Measurements from ENCODE around the gene SNTG2.

SNTG2 gene

DNA sequence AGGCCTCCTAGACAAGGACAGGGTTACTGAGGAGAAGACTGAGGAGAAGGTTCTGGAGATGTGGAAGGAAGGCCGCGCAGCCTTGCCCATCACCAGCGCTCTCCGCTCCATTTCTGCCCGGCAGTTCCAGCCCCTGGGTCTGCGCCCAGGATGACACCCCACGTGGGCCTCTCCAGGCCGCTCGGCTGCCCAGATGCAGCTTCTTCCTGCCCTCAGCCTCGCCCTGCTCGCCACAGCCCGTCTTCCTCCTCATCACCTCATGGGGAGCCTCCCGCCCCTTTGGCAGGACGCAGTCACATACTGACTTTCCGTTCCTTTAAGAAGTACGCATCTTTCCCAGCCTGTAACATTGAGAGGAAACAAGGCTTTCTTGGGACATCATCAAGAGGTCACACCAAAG, 37.1 kb downstream of the SNTG2 start:
- DNase-seq: no peak

DNA sequence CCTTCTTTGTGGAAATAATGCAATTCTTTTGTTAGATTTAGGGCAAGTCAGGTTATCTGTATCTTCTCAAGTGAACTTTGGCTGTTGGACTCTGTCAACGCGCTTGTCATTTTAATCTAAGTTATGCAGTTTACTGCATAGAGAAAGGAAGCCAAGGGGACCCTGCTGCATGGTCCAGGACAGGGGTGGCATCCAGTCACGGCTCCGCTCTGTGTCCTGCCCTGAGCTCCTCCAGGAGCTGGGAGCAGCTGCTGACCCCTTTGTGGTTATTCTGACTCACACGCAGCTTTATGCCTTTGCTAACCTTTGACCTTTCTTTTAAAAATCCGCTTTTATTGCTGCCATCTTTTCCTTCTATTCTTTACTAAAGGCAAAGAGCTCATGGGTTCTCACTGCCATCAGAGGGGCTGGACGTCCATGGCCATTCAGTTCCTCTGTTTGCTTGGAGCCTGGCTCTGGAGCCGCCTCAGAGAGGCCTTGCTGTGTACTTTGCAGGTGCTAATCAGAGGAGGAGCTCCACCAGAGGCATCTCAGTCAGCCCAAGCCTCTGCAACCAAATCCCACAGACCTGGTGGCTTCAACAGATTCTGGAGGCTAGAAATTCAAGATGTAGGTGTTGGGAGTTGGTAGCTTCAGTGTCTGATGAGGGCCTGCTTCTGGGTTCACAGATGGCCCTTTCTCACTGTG, 39.3 kb downstream of the SNTG2 start:
- DNase-seq: no peak

DNA sequence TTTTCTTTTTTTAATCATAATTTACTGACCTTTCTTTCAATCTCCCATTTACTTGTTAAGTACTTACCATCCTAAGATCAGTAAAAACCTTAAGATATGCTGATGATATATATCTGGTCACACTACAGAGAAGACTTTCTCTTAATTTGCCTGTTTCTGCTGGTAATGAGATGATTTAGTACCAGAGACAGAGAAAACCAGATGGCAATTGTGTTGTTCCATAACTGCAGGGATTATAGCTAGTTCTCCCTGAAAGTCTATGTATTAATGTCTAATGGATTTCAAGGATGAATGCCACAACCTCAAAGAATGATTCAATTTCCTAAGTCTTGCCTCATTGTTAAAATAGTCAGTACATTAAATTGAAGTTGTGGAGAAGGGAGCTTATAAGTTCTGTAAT, 40.3 kb downstream of the SNTG2 start:
- DNase-seq: no peak

DNA sequence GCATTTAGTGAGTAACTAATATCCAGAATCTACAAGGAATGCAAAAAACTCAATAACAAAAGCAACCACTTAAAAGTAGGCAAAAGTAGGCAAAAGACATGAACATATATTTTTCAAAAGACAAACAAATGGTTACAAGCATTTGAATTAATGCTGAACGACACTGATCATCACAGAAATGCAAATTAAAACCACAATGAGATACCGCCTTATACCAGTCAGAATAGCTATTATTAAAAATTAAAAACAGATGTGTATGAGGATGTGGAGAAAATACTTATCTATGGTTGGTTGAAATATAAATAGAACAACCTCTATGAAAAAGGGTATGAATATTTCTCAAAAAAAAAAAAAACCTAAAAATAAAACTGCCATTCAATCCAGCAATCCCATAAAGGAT, 51.7 kb downstream of the SNTG2 start:
- DNase-seq: no peak

DNA sequence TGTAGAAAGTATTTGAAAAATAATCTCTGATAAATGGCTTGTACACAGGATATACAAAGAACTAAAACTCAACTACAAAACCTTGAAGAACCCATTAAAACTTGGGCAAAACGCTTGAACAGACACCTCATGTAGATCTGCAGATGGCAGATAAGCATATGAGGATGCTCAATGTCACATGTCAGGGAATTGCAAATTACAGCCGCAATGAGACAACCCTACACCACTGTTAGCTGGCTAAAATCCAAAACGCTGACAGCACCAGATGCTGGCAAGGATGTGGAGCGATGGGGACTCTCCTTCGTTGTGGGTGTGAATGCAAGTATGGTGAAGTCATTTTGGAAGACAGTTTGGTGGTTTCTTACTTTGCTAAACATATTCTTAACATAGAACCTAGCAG, 53.7 kb downstream of the SNTG2 start:
- DNase-seq: no peak

DNA sequence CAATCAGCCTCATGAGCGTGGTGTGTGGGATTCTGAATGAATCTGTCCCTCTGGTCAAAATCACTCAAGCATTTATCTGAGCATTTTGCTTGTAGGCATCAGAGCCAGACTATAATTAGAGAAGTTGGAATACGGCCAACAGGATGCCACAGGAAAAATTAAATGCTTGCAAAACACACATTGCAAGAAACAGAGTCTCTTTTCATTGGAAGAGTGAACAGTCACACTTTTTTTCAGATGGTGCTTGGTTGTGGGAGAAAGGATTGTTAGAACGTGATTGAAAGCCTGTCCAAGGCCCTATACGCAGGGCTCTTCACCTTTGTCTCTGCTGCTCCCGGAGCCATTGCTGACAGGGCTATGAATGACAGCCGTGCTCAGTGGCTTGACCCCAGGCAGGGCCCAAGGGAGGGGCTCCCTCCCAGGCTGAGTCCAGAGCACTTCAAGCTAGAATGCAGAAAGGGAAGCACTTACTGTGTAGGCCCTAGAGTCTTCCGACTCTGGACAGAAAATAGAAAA, 59.8 kb downstream of the SNTG2 start:
- DNase-seq: no peak

DNA sequence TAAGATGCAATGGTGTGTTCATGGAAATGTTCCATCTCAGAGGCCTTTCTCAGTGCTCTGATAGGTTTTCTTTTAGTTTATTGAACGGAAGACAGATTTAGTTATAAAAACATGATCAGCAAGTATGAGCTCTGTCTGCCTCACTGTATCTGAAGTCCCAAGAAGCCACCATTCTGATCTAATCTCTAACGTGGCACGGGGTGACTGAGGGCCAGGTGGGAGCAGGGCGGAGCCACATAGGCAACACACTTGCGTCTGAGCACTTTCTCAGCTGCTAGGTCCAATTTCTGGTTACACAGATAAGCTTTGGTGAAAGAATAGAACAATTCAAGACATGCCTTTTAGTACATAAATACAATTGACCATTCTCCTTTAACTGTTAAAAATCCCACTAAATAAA, 60.4 kb downstream of the SNTG2 start:
- no peak for DNase-seq

DNA sequence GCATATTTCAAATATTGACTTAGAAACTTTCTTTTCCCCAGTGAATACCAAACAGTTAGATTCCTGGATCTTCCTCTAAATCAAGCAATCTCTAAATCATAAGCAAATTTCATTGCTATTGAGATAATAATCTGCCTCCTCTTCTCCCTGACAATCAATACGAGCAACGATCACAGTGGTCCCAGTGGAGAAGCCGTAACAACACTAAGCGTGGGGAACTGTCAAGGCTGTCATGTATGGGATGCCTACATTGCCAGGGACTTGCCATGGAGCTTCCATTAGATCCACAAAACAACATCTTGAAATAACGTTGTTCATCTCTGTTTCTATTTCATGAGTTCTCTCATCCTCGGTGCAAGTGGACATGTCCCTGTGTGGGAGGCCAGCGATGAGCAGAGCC, 61.3 kb downstream of the SNTG2 start:
- DNase-seq: no peak

DNA sequence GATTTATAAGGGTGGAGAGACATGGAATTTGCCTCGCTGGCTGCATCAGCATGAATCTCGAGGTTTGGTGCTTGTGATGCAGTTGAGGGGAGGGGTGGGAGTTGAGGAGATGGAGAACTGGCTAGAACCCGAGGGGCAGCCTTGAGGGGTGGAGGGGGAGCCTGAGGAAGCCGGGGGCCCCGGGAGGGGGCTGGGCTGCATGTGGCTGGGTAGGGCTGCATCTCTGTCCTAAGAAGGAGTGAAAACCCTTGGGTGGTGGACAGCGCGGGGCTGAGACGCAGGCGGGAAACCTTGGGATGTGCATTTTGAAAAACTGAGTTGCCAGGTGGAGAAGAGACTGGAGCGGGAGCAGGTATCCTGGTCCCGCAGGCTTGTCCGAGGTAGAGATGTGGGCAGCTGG, 64.2 kb downstream of the SNTG2 start:
- DNase-seq: no peak

DNA sequence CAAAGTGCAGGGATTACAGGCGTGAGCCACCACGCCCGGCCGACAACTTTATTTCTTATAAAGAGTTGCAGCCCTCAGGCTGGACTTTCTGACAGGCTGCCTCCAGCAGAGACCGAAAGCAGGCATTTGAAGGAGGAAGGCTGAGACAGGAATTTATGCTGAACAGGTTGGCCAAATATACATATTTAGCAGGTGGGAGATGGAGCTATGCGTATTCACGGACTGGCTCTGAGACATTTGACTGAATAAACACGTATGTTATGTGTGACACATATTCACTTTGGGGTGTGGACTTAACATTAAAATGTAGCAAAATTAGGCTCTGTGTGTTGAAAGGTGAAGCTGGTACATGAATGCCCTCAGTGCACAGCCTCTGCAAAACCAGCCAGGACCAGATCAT, 65.9 kb downstream of the SNTG2 start:
- no peak for DNase-seq

DNA sequence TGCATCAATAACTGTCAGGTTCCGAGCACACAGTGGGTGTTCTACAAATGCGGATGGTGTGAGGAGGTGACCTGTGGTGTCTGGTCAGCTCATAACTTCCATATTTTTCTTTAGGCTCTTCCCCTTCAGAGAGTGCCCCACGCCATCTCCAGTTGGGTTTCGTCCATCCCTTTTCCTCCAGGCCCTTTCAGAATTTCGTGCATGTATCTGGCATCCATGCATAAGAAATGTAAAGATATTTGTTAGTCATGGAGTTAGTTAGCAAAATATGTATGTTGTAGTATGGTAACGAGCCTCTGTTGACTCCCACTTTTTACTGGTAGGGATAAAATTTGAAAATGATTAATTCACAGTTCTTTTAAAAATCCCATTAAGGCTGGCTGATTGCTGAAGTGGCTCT, 67.2 kb downstream of the SNTG2 start:
- no peak for DNase-seq

DNA sequence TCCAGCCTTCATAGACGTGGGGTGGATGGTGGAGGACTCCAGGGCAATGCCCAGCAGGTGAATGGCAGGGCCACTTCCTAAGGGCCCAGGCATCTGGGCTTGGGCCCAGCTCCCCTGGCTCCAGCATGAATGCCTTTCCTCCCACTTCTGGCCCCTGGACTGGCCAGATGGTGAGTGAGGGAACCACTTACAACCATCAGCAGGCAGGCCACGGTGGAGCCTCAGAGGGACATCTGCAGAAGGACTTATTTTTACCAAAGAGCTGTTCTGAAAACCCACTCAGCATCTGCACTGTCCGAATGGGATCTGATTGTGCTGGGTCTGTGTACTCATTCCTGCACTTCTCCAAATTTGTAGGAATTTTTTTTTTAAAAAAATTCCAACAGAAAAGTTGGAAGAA, 69.6 kb downstream of the SNTG2 start:
- no peak for DNase-seq

DNA sequence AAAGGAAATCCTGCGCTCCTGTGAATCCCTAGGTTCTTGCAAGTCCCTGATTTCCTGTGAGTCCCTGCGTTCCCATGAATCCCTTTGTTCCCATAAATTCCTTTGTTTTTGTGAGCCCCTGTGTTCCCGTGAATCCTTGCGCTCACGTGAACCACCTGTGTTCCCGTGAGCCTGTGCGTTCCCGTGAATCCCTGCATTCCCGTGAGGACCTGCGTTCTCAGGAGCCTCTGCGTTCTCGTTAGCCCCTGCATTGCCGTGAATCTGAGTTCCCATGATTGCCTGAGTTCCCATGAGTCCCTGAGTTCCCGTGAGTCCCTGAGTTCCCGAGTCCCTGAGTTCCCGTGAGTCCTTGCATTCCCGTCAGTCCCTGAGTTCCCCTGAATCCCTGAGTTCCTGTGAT, 71.5 kb downstream of the SNTG2 start:
- DNase-seq: no peak

DNA sequence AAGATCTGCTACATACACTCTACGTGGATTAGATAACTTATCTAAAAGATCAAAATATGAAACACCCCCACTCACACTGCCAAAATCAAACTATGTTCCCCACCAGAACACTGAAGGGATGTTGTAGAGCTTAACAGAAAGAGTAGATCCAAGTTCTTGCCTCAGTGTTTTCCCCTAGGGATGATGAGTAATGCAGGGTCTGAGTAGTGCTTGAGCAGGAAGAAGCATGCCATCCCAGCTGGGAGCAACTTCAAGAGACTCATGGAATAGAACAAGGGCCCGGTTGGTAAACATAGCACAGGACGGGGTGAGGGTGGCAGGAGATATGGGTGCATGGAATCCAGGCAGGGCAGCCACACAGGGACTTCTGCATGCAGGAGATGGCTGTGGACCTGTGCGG, 74.3 kb downstream of the SNTG2 start:
- DNase-seq: no peak

DNA sequence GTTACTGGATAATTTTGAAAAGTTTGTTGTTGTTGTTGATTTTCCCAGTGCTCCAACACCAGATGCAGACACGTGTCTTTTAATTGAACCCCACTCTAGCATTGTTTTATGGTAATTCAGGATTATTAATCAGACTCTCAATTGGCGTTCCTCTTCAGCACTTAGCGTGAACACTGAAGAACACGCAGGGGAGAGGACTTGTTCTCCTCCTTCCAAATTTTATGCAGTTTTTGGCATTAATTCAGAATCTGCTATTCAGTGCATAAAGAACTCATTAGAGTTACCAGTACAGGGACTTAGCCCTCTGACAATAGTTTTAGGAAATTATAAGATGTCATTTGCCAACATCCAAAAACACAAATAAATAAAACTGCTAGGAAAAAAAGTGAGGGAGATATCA, 75.5 kb downstream of the SNTG2 start:
- no peak for DNase-seq

DNA sequence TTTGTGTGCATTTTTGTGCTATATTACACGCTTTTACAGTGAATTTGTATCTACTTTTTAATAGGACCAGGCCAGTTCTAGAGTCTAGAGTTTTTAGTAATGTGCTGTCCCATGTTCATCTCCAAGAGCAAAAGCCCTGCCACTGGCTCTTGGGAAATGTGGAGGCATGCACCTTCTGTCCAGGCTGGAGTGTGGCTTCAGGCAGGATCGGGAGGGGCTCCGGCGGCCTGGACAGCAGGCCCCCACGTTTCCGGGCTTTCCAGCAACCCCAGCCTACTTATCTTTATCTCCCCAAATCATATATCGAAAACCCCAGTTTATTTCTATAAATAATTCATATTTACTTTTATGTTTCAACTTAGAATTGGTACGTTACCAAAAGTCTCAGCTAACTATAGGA, 78.2 kb downstream of the SNTG2 start:
- DNase-seq: no peak

DNA sequence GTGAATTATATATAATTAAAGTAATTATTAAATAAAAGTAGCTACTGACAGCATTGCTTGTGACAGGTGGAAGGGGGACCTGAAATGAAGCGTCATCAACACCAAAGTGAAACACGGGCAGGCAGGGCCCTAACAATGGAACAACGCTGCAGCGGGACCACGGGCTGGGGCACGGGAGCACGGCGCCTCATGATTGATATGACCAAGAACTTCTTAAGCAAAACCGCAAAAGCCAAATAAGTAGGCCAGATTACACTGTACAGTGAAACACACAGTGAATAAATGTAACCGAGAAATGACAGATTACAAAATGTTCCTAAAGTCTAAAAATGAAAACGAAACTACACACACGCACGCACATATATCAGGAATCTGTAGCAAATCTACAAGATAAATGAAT, 81.4 kb downstream of the SNTG2 start:
- DNase-seq: no peak

DNA sequence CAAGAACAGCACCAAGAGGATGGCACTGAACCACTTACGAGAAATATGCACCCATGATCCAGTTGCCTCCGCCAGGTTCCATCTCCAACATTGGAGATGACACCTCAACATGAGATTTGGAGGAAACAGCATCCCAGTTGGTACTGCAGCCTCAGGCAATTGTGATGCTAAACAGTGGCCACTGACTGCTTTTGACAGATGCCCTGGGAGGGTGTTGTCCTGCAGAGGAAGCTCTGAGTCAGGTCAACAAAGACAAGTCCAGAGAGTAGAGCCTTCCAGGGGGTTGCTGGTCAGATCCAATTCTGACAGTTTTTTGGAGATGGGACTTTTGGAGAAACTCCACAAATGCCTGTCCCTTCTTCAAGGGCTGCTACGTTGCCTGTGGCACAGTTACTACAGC, 82.4 kb downstream of the SNTG2 start:
- DNase-seq: no peak

DNA sequence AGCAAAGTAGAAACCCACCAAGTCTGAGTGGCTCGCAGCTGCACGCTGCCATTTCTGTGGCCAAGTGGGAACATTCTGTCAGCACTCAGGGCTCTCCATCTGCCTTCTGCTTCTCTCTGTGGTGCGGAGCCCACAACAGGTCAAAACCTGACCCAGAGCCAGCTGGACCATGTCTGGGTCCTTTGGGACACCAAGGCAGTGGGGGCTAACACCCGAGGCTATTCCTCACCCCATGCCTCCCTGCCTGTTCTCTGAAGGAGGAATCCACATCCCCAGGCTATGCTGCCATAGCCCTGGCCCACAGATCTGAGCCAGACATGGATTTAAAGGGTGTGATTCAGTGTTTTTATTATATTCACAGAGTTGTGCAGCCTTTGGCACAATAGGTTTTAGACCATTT, 86.4 kb downstream of the SNTG2 start:
- DNase-seq: no peak

DNA sequence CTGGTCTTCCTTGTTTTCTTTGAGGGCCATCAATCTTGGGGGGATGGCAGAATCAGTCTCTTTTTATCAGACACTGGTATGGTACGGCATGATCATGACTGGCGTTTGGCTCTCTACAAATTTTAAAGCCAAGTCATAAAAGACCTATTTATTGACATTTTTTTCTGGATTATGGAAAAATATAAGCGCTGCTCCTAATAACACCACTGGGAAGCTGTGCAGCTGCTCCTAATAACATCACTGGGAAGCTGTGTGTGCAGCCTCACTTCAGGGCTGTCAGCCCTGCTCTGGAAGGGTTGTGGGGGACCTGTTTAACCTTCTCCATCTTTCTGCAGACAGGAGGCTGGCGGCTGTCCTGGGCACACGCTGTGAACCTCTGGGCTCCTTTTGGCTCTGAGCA, 88.9 kb downstream of the SNTG2 start:
- DNase-seq: no peak

DNA sequence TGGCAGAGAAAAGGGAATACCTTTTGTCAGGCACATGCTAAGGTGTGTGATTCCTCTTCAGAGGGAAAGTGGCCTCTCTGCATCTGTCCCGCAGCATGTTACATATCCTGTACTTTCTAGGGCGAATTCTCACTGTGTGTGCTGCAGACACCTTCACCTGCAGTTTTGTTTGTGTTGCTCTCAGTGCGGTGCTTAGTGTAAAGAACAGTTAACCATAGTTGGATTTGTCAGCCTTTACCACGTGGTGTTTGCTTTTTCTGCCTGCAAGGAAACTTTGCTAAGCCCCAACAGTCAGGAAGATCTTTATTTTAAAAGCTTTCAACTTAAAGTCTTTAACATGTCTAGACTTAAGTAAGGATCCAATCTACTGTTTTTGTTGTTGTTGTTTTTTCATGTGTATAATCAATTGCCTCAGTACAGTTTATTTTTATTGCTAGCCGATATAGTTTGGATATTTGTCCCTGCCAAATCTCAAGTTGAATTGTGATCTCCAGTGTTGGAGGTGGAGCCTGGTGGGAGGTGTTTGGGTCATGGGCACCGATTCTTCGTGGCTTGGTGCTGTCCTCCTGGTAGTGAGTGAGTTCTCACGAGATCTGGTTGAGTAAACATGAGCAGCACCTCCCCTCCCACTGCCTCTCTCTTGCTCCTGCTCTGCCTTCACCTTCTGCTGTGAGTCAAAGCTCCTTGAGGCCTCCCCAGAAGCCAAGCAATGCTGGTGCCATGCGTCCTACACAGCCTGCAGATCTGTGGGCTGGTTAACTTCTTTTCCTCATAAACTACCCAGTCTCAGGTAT, 90.6 kb downstream of the SNTG2 start:
- no peak for DNase-seq

DNA sequence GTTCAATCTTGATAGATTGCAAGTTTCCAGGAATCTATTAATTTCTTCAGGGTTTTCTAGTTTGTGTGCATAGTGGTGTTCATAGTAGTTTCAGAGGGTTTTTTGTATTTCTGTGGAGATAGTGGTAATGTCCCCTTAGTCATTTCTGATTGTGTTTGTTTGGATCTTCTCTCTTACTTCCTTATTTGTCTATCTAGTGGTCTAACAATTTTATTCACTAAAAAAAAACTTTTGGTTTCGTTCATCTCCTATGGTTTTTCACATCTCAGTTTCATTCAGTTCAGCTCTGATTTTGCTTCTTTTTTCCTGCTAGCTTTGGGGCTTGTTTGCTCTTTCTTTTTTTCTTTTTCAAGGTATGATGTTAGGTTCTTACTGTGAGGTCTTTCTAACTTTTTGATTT, 94.5 kb downstream of the SNTG2 start:
- DNase-seq: no peak

DNA sequence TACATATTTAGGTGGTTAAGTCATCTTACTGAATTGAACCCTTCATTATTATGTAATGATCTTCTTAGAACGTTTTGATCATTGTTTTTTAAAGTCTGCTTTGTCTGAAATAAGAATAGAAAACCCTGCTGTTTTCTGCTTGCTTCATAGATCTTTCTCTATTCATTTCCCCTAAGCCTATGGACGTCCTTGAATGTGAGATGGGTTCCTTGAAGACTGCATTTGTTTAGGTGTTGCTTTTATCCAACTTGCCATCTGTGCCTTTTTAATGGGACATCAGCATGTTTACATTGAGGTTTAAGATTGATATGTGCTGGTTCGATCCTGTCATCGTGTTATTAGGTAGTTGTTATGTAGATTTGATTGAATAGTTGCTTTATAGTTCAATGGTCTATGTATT, 95.4 kb downstream of the SNTG2 start:
- no peak for DNase-seq
